HG03159 (cell line): ENCODE data around the gene MRPL14.

Experiments used
- ATAC-seq: cut with Tn5 transposase; IDR thresholded peaks from one replicate; pipeline ENCODE4 v1.9.1; 2021; ENCODE audit warnings: mild to moderate bottlenecking, moderate library complexity; ENCODE audit not compliant: unreplicated experiment

MRPL14 gene

DNA sequence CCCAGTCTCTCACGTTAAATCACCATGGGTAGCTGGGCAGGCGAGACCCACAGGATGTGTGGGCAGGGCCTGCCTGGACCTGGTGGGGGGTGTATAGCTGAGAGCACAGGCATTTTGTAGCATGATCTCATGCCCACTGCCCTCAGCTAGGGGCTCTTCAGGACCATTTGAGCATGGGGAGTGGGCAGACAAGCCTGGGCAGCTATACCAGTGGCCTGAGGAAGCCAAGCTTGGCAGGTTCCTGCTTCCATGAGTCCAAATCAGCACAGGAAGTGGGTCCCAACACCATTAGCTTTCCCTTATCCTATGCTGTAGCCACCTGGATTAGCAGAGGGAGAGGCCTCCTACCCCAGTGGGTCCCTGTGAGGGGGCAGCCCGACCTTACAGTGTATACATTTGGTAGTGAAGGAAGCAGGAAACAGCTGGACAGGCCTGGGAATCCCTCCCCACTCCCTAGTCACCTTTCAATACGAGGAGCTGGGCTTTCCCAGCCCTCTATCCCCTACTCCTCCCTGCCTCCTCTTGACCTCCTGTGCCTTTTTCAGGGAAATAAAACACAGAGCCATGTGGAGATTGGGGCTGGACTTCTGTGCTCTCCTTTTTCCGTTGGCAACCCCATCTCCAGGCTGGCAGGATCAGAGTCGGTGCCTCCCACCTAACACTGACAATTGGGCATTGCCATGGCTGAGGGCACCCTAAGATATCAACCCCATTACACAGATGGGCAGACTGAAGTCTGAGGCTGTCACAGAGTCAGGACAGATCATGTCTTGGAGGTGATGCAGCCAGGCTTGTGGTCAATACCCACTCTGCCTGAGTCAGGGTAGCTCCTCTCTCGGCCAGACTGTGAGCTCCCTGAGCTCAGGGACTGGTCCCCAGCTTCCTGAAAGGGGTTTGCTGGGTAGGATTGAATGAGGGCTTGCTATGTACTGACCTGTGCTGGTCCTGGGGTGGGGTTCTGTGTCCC, 59.8 kb downstream of the MRPL14 start:
- ATAC-seq = no peak

DNA sequence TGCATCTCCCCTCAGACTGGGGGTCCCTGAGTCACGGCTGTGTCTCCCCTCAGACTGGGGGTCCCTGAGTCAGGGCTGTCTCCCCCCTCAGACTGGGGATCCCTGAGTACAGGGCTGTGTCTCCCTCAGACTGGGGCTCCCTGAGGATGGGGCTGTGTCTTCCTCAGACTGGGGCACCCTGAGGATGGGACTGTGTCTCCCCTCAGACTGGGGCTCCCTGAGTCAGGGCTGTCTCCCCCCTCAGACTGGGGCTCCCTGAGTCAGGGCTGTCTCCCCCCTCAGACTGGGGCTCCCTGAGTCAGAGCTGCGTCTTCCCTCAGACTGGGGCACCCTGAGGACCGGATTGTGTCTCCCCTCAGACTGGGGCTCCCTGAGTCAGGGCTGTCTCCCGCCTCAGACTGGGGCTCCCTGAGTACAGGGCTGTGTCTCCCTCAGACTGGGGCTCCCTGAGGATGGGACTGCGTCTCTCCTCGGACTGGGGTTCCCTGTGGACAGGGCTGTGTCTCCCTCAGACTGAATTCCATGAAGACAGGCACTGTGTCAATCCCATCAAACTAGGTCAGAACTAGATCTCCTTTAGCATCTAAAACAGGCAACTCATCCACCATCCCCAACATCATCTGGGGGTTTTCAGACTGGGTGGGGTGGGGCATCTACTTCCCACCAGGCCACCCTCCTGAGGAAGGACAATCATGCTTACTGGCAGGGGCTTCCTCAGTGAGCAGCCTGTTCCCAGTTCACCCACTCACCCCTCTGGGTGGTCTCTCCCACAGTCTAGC, 60.7 kb downstream of the MRPL14 start:
- no peak for ATAC-seq

DNA sequence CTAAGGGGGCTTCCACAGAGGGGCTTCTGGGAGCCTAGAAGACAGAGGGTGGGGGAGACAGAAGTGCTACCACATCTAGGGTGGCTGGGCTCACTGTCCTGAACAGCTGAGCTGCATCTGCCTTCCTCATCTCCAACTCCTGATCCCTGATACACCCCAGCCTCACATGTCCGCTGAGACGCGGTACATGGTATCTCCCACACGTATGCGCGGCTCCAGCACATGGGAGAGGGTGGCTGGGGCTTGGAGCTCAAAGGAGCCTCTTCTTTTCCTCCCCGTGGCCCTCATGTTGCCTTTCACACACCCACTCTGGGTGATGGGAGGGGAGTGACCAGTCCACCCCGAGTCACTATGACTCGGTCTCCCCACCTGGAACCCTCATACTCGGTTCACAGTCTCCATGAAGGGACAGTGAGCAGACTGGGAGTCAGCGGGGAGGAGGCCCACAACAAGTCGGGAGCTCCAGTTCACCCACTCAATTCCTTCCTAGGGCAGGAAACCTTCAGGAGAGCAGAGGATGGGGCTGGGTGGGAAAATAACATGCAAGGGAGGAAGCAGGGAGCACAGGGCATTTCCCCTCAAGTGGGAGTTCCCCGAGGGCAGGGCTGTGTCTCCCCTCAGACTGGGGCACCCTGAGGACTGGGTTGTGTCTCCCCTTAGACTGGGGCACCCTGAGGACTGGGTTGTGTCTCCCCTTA, 61.7 kb downstream of the MRPL14 start:
- ATAC-seq = no peak

DNA sequence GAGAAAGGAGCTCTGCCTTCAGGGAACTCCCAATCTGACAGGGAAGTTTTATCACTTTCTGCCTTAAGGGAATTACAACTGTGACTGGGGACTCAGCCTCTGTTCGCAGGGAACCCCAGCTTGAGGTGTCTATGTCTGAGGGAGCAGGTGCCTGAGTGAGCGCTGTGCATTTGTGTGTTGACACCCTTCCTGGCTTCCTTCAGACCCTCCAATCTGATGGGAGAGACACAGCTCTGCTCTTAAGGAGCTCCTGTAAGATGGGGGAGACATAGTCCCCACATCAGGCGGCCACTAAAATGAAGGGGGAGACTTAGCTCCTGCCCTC, 62.3 kb downstream of the MRPL14 start:
- no peak for ATAC-seq

DNA sequence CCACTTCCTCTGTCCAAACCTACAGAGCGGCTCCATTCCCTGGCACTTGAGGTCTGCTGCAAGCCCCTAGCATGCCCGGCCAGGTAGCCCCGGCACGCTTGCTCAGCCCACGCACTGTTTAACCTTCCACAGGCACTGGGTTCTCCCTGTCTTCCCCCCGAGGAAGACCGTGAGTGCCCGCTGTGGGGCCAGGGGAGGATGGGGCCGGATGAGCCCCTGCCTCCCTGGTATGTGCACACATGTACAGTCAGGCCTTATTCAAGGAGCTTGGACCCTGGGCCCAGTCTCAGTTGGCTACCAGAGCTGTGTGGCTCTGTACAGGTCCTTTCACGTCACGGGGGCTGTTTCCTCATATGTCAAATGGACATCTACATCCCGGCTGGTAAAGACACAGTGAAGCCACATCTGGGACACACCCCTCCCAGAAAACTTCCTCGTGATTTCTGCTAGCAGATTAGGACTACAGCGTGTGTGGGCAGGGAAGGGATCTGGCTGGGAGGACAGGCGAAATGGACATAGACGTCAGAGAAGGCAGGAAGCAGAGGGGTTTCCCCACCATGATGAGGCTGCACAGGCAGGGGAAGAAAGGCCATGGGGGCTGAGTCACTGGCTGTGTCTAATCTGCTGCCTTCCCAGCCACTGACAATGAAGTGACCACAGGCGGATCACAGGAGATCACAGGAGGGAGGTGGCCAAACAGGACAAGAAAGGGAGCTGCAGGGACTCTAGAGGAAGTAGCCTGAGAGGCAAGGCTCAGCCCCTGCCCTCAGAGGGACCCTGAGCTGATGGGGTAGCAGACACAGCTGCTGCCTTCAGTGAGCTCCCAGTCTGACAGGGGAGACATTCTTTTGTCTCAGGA, 62.9 kb downstream of the MRPL14 start:
- no peak for ATAC-seq

DNA sequence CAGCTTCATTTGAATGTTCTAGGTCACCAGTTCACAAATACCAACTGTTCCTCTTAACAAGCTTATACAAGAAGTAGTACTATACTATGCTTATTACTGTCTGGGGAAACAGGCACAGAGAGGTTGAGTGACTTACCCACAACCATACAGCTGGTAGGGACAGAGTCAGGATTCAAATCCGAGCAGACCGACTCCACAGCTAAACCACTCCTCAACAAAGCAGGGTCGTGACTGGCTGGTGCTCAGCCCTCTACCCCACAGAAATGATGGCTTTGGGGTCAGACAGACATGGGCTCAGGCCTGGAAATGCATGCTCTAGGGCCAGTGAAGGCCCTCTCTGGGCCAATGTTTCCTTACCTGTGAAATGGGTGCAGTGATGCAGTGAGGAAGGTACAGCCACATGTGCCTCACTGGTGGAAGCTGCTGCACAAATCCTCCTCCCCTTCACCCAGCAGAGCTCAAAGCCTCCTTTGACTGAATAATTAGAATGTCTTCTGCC, 63.6 kb downstream of the MRPL14 start:
- no peak for ATAC-seq
